Panc1 (cell line): ENCODE data around the gene FAM228B. TPM values are rescaled to one million over a fixed set of nuclear protein-coding genes. Genes with fewer than 3 reads are reported as not detected.
"Not testable (repeated sequence)": the region's sequence is repeated elsewhere in the genome, so short reads cannot be mapped to it uniquely, and the experiment has no call there.

Source experiments
- ATAC-seq: fragments of 200-7000 bp; cut with Tn5 transposase; 2 replicates; pipeline ENCODE4 v1.9.1; 2020; ENCODE audit warnings: mild to moderate bottlenecking, moderate library complexity
- BruUV-seq: library from RNA; stranded (reverse); fragments of 400-500 nt; replicated peaks from 2 replicates; lab custom pipeline; 2021; lab: Mats Ljungman, UMichigan
- CTCF ChIA-PET: fragments of 300-600 bp; sonication (Branson Sonifier 250); formaldehyde crosslinking; loops from one replicate; lab custom pipeline; 2022; ENCODE audit warnings: antibody characterized with exemption; lab: Charles Lee
- POLR2A ChIA-PET: fragments of 300-600 bp; sonication (Branson Sonifier 250); formaldehyde crosslinking; loops from one replicate; lab custom pipeline; 2022; ENCODE audit warnings: antibody characterized with exemption; lab: Charles Lee
- DNase-seq: peaks from one replicate; pipeline ENCODE4 v3.0.0-alpha.2; 2010; ENCODE audit warnings: low read depth, low spot score
- H3K27ac ChIP-seq: 2 replicates; pipeline ENCODE4 v1.5.1; 2011; ENCODE audit warnings: mild to moderate bottlenecking, low read length, inconsistent platforms
- H3K27me3 ChIP-seq: fragments of 200-500 bp; sonication (Bioruptor generic); 2 replicates; pipeline ENCODE4 v1.6.0; 2014; ENCODE audit warnings: low read length, inconsistent platforms; ENCODE audit not compliant: control insufficient read depth, insufficient read depth
- H3K36me3 ChIP-seq: fragments of 200-500 bp; sonication (Bioruptor generic); 2 replicates; pipeline ENCODE4 v1.5.1; 2014; ENCODE audit warnings: inconsistent platforms, mild to moderate bottlenecking, low read length, moderate library complexity; ENCODE audit not compliant: control insufficient read depth, insufficient read depth
- H3K4me1 ChIP-seq: 2 replicates; pipeline ENCODE4 v1.5.1; 2011; ENCODE audit warnings: inconsistent platforms, mild to moderate bottlenecking, low read length, moderate library complexity; ENCODE audit not compliant: control insufficient read depth, insufficient read depth
- H3K4me3 ChIP-seq, 2 experiments: 2 replicates each; pipeline ENCODE4 v1.5.1; 2011 to 2012; ENCODE audit warnings: low read depth in 2 of 2, low read length in 2 of 2, mild to moderate bottlenecking in 2 of 2, inconsistent platforms in 1 of 2, moderate library complexity in 1 of 2
- H3K9me3 ChIP-seq: fragments of 200-500 bp; sonication (Bioruptor generic); 2 replicates; pipeline ENCODE4 v1.5.1; 2014; ENCODE audit warnings: low read depth, mild to moderate bottlenecking, inconsistent platforms, low read length, moderate library complexity; ENCODE audit not compliant: control insufficient read depth, insufficient read depth
- POLR2AphosphoS5 ChIP-seq: IDR thresholded peaks from 2 replicates; pipeline ENCODE4 v1.6.1; 2012; ENCODE audit warnings: mild to moderate bottlenecking, low read depth, low read length, moderate library complexity
- SIN3A ChIP-seq: IDR thresholded peaks from 2 replicates; pipeline ENCODE4 v1.6.1; 2012; ENCODE audit warnings: low read depth, mild to moderate bottlenecking, low read length, moderate library complexity, borderline replicate concordance; ENCODE audit not compliant: insufficient read depth
- TCF7L2 ChIP-seq: IDR thresholded peaks from 2 replicates; pipeline ENCODE4 v1.6.1; 2011; ENCODE audit warnings: mild to moderate bottlenecking, low read depth, low read length, inconsistent platforms
- in situ Hi-C: cut with HindIII; loops from 2 replicates; pipeline ENCODE4 v1.10.0; 2016; ENCODE audit warnings: low sequenced_read_pairs, low pct_unique_long_range_greater_than_20kb
- intact Hi-C: fragments of 100-400 bp; cut with micrococcal nuclease; formaldehyde crosslinking; loops from one replicate; pipeline ENCODE4 v1.10.0; 2022; ENCODE audit not compliant: unreplicated experiment
- total RNA-seq: library from RNA; stranded (reverse); gene quantifications from one replicate; pipeline ENCODE4 v1.2.1, GENCODE V29; 2021; ENCODE audit not compliant: unreplicated experiment
- TF ChIP-seq, protein P1 (sequence below), 2 experiments: IDR thresholded peaks; 2 replicates each; pipeline ENCODE4 v1.6.1; 2011 to 2012; ENCODE audit warnings: low read depth in 2 of 2, control low read depth in 1 of 2, low read length in 1 of 2, mild to moderate bottlenecking in 1 of 2, moderate library complexity in 1 of 2; ENCODE audit not compliant: insufficient read depth in 1 of 2
- TF ChIP-seq, protein P2 (sequence below): fragments of 450-650 bp; IDR thresholded peaks from 2 replicates; pipeline ENCODE4 v1.5.1; 2017; ENCODE audit warnings: mild to moderate bottlenecking

The FAM228B gene
- total RNA-seq, 1 experiment from 2014 or later = 23.0 TPM

- ChIA-PET POLR2A (no interaction called here), CTCF (no interaction called here)
- in situ Hi-C loops = no loop called here
- BruUV-seq = no TSS peak
- ATAC-seq = no peak
- no peak for TF ChIP-seq POLR2AphosphoS5
- TF ChIP-seq, protein P1, sequence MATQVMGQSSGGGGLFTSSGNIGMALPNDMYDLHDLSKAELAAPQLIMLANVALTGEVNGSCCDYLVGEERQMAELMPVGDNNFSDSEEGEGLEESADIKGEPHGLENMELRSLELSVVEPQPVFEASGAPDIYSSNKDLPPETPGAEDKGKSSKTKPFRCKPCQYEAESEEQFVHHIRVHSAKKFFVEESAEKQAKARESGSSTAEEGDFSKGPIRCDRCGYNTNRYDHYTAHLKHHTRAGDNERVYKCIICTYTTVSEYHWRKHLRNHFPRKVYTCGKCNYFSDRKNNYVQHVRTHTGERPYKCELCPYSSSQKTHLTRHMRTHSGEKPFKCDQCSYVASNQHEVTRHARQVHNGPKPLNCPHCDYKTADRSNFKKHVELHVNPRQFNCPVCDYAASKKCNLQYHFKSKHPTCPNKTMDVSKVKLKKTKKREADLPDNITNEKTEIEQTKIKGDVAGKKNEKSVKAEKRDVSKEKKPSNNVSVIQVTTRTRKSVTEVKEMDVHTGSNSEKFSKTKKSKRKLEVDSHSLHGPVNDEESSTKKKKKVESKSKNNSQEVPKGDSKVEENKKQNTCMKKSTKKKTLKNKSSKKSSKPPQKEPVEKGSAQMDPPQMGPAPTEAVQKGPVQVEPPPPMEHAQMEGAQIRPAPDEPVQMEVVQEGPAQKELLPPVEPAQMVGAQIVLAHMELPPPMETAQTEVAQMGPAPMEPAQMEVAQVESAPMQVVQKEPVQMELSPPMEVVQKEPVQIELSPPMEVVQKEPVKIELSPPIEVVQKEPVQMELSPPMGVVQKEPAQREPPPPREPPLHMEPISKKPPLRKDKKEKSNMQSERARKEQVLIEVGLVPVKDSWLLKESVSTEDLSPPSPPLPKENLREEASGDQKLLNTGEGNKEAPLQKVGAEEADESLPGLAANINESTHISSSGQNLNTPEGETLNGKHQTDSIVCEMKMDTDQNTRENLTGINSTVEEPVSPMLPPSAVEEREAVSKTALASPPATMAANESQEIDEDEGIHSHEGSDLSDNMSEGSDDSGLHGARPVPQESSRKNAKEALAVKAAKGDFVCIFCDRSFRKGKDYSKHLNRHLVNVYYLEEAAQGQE (IDR thresholded peaks at IDR 0.05; ENCODE audit: insufficient read depth in 1 of 2, low read depth in 2 of 2, low read length in 1 of 2) = no peak
- TF ChIP-seq, protein P2, sequence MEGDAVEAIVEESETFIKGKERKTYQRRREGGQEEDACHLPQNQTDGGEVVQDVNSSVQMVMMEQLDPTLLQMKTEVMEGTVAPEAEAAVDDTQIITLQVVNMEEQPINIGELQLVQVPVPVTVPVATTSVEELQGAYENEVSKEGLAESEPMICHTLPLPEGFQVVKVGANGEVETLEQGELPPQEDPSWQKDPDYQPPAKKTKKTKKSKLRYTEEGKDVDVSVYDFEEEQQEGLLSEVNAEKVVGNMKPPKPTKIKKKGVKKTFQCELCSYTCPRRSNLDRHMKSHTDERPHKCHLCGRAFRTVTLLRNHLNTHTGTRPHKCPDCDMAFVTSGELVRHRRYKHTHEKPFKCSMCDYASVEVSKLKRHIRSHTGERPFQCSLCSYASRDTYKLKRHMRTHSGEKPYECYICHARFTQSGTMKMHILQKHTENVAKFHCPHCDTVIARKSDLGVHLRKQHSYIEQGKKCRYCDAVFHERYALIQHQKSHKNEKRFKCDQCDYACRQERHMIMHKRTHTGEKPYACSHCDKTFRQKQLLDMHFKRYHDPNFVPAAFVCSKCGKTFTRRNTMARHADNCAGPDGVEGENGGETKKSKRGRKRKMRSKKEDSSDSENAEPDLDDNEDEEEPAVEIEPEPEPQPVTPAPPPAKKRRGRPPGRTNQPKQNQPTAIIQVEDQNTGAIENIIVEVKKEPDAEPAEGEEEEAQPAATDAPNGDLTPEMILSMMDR = no peak
- no peak for TF ChIP-seq TCF7L2
- TF ChIP-seq SIN3A = no peak
- no peaks in the 10 kb centered on the region for H3K36me3 ChIP-seq
- H3K9me3 ChIP-seq = no peaks in the 10 kb centered on the region
- no peak overlapping the region for H3K27ac ChIP-seq
- no peak overlapping the region for H3K4me3 ChIP-seq
- intact Hi-C loops = loop anchor here (10.0 kb wide), 1 partner anchor 76 kb away; no protein-coding TSS in a partner anchor
- no peaks in the 10 kb centered on the region for H3K27me3 ChIP-seq
- H3K4me1 ChIP-seq = peaks cover 5% of the 10 kb centered on the region; the same call in 1 of the 2 replicates
- DNase-seq = no peak
These were observed 34.4 kb upstream of the FAM228B start for GRCh38 chr2:24088821-24089359.

DNA sequence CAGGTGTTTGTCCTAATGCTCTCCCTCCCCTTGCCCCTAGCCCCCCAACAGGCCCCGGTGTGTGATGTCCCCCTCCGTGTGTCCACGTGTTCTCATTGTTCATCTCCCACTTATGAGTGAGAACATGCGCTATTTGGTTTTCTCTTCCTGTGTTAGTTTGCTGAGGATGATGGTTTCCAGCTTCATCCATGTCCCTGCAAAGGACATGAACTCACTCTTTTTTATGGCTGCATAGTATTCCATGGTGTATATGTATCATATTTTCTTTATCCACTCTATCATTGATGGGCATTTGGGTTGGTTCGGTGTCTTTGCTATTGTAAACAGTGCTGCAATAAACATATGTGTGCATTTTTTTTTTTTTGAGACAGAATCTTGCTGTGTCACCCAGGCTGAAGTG lies 30.0 kb upstream of the FAM228B start:
- H3K27ac ChIP-seq, H3K27me3 ChIP-seq, POLR2A ChIA-PET, in situ Hi-C loops, H3K4me3 ChIP-seq, BruUV-seq, H3K36me3 ChIP-seq, H3K4me1 ChIP-seq, CTCF ChIA-PET, ATAC-seq, DNase-seq, H3K9me3 ChIP-seq, intact Hi-C loops: not testable (repeated sequence)

GRCh38 chr2:24095171-24095677 lies 28.0 kb upstream of the FAM228B start:
- H3K36me3 ChIP-seq, DNase-seq, BruUV-seq, H3K4me1 ChIP-seq, POLR2A ChIA-PET, CTCF ChIA-PET, ATAC-seq, H3K27me3 ChIP-seq, intact Hi-C loops, in situ Hi-C loops, H3K9me3 ChIP-seq, H3K27ac ChIP-seq, H3K4me3 ChIP-seq: not testable (repeated sequence)

- H3K4me1 ChIP-seq, H3K27ac ChIP-seq, DNase-seq, H3K36me3 ChIP-seq, POLR2A ChIA-PET, ATAC-seq, CTCF ChIA-PET, H3K27me3 ChIP-seq, BruUV-seq, in situ Hi-C loops, H3K4me3 ChIP-seq, intact Hi-C loops, H3K9me3 ChIP-seq: not testable (repeated sequence)
These were observed 22.5 kb upstream of the FAM228B start for GRCh38 chr2:24100732-24101131.
